RWPE2 (cell line): ENCODE data around the gene TDRKH.

Experiments
- ATAC-seq: fragments of 200-7000 bp; cut with Tn5 transposase; 3 replicates; pipeline ENCODE4 v1.9.1; 2021; ENCODE audit warnings: low read depth
- DNase-seq: peaks from one replicate; pipeline ENCODE4 v3.0.0-alpha.2; 2020; ENCODE audit warnings: low spot score
- H3K27ac ChIP-seq: fragments of 450-650 bp; 2 replicates; pipeline ENCODE4 v1.5.1; 2017; ENCODE audit warnings: mild to moderate bottlenecking; ENCODE audit not compliant: poor library complexity, severe bottlenecking
- H3K27me3 ChIP-seq: fragments of 250-450 bp; sonication (Bioruptor Pico); 2 replicates; pipeline ENCODE4 v1.5.1; 2021; ENCODE audit warnings: mild to moderate bottlenecking, moderate library complexity; ENCODE audit not compliant: insufficient read depth, poor library complexity, severe bottlenecking
- H3K36me3 ChIP-seq: fragments of 250-450 bp; sonication (Bioruptor Pico); 2 replicates; pipeline ENCODE4 v1.5.1; 2020; ENCODE audit warnings: low read depth, mild to moderate bottlenecking, moderate library complexity
- H3K4me1 ChIP-seq: fragments of 250-450 bp; sonication (Bioruptor Pico); 2 replicates; pipeline ENCODE4 v1.5.1; 2021; ENCODE audit warnings: mild to moderate bottlenecking, moderate library complexity; ENCODE audit not compliant: insufficient read depth, poor library complexity, severe bottlenecking
- H3K4me3 ChIP-seq: fragments of 250-450 bp; sonication (Bioruptor Pico); 2 replicates; pipeline ENCODE4 v1.5.1; 2021; ENCODE audit warnings: mild to moderate bottlenecking, moderate library complexity; ENCODE audit not compliant: severe bottlenecking
- H3K9me3 ChIP-seq: fragments of 250-450 bp; sonication (Bioruptor Pico); 2 replicates; pipeline ENCODE4 v1.5.1; 2021; ENCODE audit warnings: mild to moderate bottlenecking, moderate library complexity; ENCODE audit not compliant: severe bottlenecking
- TF ChIP-seq, protein P1 (sequence below): fragments of 450-650 bp; IDR thresholded peaks from one replicate; pipeline ENCODE4 v1.5.1; 2017; ENCODE audit warnings: mild to moderate bottlenecking, moderate library complexity; ENCODE audit not compliant: poor library complexity, severe bottlenecking

TDRKH gene

DNA sequence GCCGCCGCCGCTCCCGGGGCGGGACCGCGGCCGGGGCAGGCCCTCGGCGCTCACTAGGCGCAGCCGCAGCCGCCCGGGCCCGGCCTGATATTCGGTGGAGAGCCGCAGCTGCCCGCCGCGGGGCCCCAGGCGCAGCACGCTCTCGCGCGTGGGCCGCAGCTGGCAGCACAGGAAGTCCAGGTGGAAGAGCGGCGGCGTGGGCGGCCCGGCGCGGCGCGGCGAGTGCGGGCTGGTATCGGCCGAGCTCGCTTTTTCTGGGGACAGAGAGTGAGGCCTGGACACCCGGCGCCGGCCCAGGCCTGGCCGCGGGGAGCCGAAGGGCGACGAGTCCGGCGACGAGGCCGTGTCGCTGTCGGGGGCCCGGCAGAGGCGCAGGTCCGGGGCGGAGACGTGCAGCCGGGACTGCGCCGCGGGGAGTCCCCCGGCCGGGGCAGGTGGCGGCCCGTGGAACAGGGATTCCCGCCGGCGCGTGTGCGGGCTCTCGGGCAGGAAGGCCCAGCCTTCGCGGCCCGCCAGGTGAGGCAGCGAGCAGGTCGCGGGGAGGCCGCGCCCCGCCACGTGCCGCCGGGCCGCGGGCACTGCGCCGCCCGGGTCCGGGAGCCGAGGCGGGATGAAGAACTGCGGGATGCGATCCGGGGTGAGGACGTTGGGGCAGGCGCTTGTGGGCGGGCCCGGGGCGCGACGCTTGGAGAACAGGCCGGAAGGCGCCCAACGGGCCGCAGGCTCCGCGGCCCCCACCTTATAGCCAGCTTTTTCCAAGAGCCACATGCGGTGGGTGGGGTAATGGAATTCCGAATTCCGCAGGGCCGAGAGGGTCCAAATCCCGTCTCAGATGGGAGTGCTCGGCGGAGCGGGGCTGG is 48.2 kb upstream of the TDRKH start:
- no peaks in the 10 kb centered on the region for H3K9me3 ChIP-seq
- ATAC-seq (no peak), DNase-seq (no peak)
- TF ChIP-seq, protein P1, sequence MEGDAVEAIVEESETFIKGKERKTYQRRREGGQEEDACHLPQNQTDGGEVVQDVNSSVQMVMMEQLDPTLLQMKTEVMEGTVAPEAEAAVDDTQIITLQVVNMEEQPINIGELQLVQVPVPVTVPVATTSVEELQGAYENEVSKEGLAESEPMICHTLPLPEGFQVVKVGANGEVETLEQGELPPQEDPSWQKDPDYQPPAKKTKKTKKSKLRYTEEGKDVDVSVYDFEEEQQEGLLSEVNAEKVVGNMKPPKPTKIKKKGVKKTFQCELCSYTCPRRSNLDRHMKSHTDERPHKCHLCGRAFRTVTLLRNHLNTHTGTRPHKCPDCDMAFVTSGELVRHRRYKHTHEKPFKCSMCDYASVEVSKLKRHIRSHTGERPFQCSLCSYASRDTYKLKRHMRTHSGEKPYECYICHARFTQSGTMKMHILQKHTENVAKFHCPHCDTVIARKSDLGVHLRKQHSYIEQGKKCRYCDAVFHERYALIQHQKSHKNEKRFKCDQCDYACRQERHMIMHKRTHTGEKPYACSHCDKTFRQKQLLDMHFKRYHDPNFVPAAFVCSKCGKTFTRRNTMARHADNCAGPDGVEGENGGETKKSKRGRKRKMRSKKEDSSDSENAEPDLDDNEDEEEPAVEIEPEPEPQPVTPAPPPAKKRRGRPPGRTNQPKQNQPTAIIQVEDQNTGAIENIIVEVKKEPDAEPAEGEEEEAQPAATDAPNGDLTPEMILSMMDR = no peak
- no peaks in the 10 kb centered on the region for H3K36me3 ChIP-seq
- no peaks in the 10 kb centered on the region for H3K27me3 ChIP-seq
- peaks cover 36% of the 10 kb centered on the region for H3K4me1 ChIP-seq
- H3K4me3 ChIP-seq = no peak overlapping the region
- peak overlapping the region; percentile 75 for H3K27ac ChIP-seq

DNA sequence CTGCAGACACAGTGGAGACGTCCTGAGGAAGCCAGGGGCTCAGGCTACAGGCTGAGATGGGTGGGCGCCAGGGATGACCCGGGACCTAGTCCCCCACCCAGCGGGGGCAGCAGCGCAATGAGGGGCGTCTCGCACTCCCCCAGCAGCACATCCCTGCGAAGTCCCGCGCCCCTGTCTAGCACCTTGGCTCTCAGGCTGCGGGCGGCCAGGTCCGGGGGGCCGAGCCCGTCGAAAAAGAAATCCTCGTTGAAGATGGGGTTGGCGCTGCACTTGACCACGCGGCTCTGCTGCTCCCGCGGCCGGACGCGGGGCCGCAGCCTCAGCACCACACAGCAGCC is 47.6 kb upstream of the TDRKH start:
- DNase-seq (no peak), ATAC-seq (no peak)
- H3K4me1 ChIP-seq = peaks cover 36% of the 10 kb centered on the region
- H3K27me3 ChIP-seq = no peaks in the 10 kb centered on the region
- TF ChIP-seq, protein P1 = no peak
- H3K36me3 ChIP-seq = no peaks in the 10 kb centered on the region
- no peak overlapping the region for H3K4me3 ChIP-seq
- H3K27ac ChIP-seq = peak overlapping the region; percentile 75
- no peaks in the 10 kb centered on the region for H3K9me3 ChIP-seq

DNA sequence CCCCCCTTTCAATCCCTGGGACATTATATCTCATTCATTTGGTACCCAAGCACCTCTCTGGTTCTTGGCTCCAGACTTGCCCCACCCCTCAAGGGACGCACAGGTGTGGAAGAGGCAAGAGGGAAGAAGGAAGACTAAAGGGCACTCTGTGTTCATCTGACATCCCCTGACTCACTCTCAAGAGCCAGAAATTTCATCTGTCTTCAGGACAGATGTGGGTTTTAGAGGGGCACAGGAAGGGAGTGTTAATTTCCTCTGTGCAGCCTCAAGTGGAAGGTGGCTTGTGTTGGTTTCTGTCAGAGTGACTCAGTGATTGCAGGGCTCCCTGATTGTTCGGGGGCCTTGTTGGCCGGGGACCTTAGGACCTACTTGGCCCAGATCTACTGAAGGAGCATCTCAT is 46.9 kb upstream of the TDRKH start:
- H3K4me3 ChIP-seq = no peak overlapping the region
- TF ChIP-seq, protein P1 = no peak
- peak; percentile 58 for ATAC-seq
- H3K9me3 ChIP-seq = no peaks in the 10 kb centered on the region
- H3K4me1 ChIP-seq = peaks cover 39% of the 10 kb centered on the region
- no peaks in the 10 kb centered on the region for H3K36me3 ChIP-seq
- H3K27ac ChIP-seq = peak overlapping the region; percentile 75
- no peaks in the 10 kb centered on the region for H3K27me3 ChIP-seq
- peak; percentile 84 for DNase-seq

DNA sequence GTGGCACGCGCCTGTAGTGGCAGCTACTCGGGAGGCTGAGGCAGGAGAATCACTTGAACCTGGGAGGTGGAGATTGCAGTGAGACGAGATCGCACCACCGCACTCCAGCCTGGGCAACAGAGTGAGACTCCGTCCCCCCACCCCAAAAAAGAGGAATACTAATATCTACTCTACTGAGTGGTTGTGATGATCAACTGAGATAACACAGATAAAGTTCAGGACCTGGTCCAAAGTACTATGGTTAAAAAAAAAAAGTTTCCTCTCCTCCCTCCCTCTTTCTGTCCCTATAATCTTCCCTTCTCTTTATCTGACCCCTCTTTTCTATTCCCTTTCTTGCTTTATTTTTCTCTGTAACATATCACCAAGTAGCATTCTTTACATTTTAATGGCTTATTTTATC is 45.3 kb upstream of the TDRKH start:
- Histone ChIP-seq H3K27ac (peak overlapping the region; percentile 75), H3K4me3 (no peak overlapping the region), H3K27me3 (no peaks in the 10 kb centered on the region), H3K4me1 (peaks cover 41% of the 10 kb centered on the region), H3K36me3 (no peaks in the 10 kb centered on the region), H3K9me3 (no peaks in the 10 kb centered on the region)
- DNase-seq = no peak
- TF ChIP-seq, protein P1 = no peak
- ATAC-seq = no peak

DNA sequence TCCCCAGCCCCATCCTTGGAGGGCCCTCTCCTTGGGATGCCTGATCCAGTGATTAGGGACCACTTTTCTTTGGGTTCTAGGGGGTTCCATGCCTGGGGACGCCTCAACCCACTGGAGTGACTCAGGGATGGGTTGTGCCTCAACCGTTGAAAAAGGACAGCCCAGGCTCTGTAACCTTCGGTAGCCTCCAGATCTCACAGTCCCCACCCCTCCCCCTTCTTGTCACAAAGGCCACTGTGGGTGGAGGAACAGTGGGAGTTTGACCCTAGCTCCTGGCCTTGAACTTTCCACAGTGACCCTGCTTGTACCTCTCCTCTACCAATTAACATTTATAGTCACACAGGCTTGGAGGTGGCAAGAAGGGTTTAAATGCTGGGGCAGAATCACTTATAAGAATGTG is 43.9 kb upstream of the TDRKH start:
- Histone ChIP-seq H3K36me3 (no peaks in the 10 kb centered on the region), H3K27me3 (no peaks in the 10 kb centered on the region), H3K9me3 (no peaks in the 10 kb centered on the region), H3K4me3 (no peak overlapping the region), H3K27ac (no peak overlapping the region), H3K4me1 (peaks cover 42% of the 10 kb centered on the region)
- TF ChIP-seq, protein P1 = no peak
- DNase-seq = no peak
- no peak for ATAC-seq
